ENCODE results near the gene SLC8A2.

GRCh38 chr19:47450478-47450877, 21.2 kb downstream of the SLC8A2 start:
- TF ChIP-seq EGR1 (IDR thresholded peaks at IDR 0.05) (no peak), EP300 (IDR thresholded peaks at IDR 0.05; ENCODE audit: borderline replicate concordance) (no peak), FOXM1 (IDR thresholded peaks at IDR 0.05; ENCODE audit: borderline replicate concordance, low read depth) (no peak), TCF12 (IDR thresholded peaks at IDR 0.05; ENCODE audit: low read depth) (no peak)

Measured in Ishikawa (cell line).